Measurements from ENCODE around the gene NFYC.

The NFYC gene

GRCh38 chr1:40760984-40761383 lies 69.5 kb downstream of the NFYC start:
- no peak for DNase-seq (ENCODE audit: low read depth)

GRCh38 chr1:40762144-40762923 lies 70.8 kb downstream of the NFYC start:
- DNase-seq (ENCODE audit: low read depth): no peak

- DNase-seq (ENCODE audit: low read depth): no peak
Measured at GRCh38 chr1:40763742-40764532, 72.4 kb downstream of the NFYC start.

- DNase-seq (ENCODE audit: low read depth): no peak
Measured at GRCh38 chr1:40764981-40765380, 73.5 kb downstream of the NFYC start.

- DNase-seq (ENCODE audit: low read depth): no peak
Measured at GRCh38 chr1:40766017-40766416, 74.5 kb downstream of the NFYC start.

- no peak for DNase-seq (ENCODE audit: low read depth)
Measured at GRCh38 chr1:40766560-40766959, 75.1 kb downstream of the NFYC start.

- DNase-seq (ENCODE audit: low read depth): no peak
Measured at GRCh38 chr1:40768146-40768990, 76.9 kb downstream of the NFYC start.

GRCh38 chr1:40769815-40770214 lies 78.3 kb downstream of the NFYC start:
- DNase-seq (ENCODE audit: low read depth): no peak

GRCh38 chr1:40770296-40771070 lies 79.0 kb downstream of the NFYC start:
- DNase-seq (ENCODE audit: low read depth): no peak

GRCh38 chr1:40772146-40772955 lies 80.8 kb downstream of the NFYC start:
- DNase-seq (ENCODE audit: low read depth): no peak

- DNase-seq (ENCODE audit: low read depth): no peak
Measured at GRCh38 chr1:40773748-40774265, 82.3 kb downstream of the NFYC start.

- DNase-seq (ENCODE audit: low read depth): no peak
Measured at GRCh38 chr1:40774266-40774998, 82.9 kb downstream of the NFYC start.

- no peak for DNase-seq (ENCODE audit: low read depth)
Measured at GRCh38 chr1:40776236-40777072, 85.0 kb downstream of the NFYC start.

- DNase-seq (ENCODE audit: low read depth): no peak
Measured at GRCh38 chr1:40777224-40777970, 85.9 kb downstream of the NFYC start.

GRCh38 chr1:40780678-40781607 lies 89.4 kb downstream of the NFYC start:
- no peak for DNase-seq (ENCODE audit: low read depth)

GRCh38 chr1:40781608-40781971 lies 90.1 kb downstream of the NFYC start:
- no peak for DNase-seq (ENCODE audit: low read depth)

GRCh38 chr1:40782371-40782956 lies 91.0 kb downstream of the NFYC start:
- no peak for DNase-seq (ENCODE audit: low read depth)
